ENCODE results near the gene PPP4R4.
"Not testable (repeated sequence)": the region's sequence is repeated elsewhere in the genome, so short reads cannot be mapped to it uniquely, and the experiment has no call there.

Gene PPP4R4

DNA sequence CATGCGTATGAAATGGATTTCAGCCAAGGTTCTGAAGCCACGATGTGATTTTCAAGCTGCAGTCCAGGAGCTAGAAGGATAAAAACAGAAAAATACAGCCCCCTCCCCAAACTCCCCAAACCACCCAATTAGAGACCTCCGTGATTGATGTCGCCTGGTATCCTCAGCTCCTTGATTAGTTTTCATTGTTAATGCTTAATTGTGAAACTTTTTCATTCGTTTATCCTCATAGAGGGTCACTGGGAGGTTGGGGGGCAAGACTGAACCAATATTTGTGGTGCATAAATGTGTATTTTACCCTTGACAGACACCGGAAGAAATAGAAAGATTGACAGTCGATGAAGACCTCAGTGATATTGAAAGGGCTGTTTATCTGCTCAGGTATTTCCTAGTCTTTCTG is 1.6 kb downstream of the PPP4R4 start:
- peak overlapping the region; percentile 53 for H3K4me3 ChIP-seq (ENCODE audit: low read depth, low read length)

DNA sequence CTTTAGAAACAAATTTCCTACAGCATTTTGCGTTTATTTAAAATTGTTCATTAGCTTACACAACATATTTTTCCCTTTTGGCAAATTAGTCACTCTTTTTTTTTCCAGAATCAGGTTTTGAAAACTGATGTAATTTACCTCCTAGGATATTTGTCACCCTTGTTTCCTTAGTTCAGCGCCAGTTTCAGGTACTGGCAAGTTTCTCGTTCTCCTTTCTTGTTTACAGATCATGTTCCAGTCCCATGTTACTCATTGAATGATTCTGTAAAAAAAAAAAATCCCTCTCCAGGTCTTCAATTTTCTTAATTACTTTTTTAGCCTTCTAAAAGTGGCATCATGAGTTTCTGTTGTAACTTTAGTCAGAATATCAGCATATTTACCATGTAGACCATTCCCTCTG is 2.7 kb downstream of the PPP4R4 start:
- H3K4me3 ChIP-seq (ENCODE audit: low read depth, low read length), result no peak overlapping the region

- H3K4me3 ChIP-seq (ENCODE audit: low read depth, low read length), result no peak overlapping the region
Measured at GRCh38 chr14:94177806-94178205, 3.7 kb downstream of the PPP4R4 start.

- H3K4me3 ChIP-seq (ENCODE audit: low read depth, low read length), result no peak overlapping the region
Measured at GRCh38 chr14:94179244-94179643, 5.1 kb downstream of the PPP4R4 start.

GRCh38 chr14:94180655-94181271 is 6.6 kb downstream of the PPP4R4 start:
- H3K4me3 ChIP-seq (ENCODE audit: low read depth, low read length), result no peak overlapping the region

DNA sequence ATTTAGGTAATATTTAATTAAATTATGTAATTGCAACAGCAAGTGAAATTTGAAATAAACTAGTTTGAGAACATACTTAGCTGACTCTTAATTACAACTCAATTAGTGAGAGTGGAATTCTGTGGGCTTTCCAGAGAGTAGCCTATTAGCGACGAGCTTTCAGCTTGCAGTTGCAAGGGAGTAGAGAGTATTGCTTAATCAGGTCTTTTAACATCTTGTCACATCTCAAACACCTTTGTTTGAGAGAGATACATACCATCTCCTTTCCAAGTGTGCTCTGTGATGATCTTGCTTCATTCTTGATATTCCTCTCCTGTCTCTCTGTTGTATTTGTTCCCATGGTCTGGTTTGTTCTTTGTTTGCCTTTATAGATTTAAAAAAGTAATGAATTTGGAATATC is 7.7 kb downstream of the PPP4R4 start:
- no peak overlapping the region for H3K4me3 ChIP-seq (ENCODE audit: low read depth, low read length)

- H3K4me3 ChIP-seq (ENCODE audit: low read depth, low read length), result no peak overlapping the region
Measured at GRCh38 chr14:94192536-94192935, 18.4 kb downstream of the PPP4R4 start.

DNA sequence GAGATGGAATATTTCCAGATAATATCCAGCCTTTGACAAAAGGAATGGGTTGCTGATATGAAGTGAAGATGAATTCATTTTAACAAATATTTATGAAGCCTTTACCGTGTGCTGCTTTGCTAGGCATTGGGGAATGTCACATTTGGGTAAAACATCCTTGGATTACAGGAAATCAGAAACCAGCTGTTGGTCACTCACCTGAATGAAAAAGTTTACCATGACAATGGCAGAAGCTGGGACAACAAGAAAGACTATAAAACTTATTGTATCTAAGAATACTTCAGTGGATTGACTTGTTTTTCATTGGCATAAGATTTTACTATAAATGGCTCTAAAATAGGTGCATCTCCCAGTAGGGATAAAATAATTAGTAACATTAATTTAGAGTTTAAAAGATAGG is 19.7 kb downstream of the PPP4R4 start:
- no peak overlapping the region for H3K4me3 ChIP-seq (ENCODE audit: low read depth, low read length)

- no peak overlapping the region for H3K4me3 ChIP-seq (ENCODE audit: low read depth, low read length)
Measured at GRCh38 chr14:94196057-94196456, 21.9 kb downstream of the PPP4R4 start.

DNA sequence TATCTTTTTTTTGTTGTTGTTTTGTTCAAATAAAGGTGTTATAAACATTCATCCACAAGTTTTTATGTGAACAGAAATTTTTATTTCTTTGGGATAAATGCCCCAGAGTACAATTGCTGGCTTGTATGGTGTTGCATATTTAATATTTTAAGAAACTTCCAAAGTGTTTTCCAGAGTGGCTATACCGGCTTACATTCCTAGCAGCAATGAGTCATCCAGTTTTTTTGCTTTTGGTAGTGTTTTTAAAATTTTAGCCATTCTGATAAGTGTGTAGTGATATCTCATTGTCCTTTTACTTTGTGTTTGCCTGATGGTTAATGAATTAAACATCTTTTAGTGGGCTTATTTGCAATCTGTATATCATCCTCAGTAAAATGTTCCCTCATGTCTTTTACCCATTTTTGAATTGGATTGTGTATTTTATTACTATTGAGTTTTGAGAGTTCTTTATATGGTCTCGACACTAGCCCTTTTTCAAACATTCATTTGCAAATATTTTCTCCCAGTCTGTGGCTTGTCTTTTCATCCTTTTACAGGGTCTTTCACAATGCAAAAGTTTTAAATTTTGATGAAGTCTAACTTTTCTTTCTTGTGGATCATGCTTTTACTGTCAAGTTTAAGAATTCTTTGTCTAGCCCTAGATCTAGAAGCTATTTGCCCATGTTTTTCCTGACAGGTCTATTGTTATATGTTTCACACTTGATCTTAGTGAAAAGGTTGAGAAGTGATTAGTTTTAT is 29.5 kb downstream of the PPP4R4 start:
- H3K4me3 ChIP-seq (ENCODE audit: low read depth, low read length), result no peak overlapping the region

GRCh38 chr14:94213021-94213420 is 38.9 kb downstream of the PPP4R4 start:
- no peak overlapping the region for H3K4me3 ChIP-seq (ENCODE audit: low read depth, low read length)

GRCh38 chr14:94213741-94214140 is 39.6 kb downstream of the PPP4R4 start:
- H3K4me3 ChIP-seq (ENCODE audit: low read depth, low read length), result no peak overlapping the region

- no peak overlapping the region for H3K4me3 ChIP-seq (ENCODE audit: low read depth, low read length)
Measured at GRCh38 chr14:94217116-94217515, 43.0 kb downstream of the PPP4R4 start.

- not testable (repeated sequence) for H3K4me3 ChIP-seq (ENCODE audit: low read depth, low read length)
Measured at GRCh38 chr14:94218198-94218886, 44.2 kb downstream of the PPP4R4 start.

DNA sequence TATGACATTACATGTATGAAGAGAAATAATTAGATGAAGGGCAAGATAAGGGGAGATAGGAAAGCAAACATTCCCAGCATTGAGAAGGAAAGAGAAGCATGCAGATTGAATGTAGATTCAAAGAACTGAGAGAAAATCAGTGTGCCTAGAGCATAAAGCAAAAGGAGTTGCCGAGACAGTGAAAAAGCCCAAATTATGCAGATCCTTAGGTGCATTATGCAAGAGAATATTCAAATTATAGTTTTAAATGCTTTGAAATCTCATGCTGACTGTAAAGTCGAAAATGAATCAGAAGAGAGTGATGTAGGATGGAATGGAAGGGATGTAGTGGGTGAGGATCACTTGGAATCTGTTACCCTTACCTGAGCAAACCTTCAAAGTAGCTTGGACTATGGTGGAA is 49.9 kb downstream of the PPP4R4 start:
- no peak overlapping the region for H3K4me3 ChIP-seq (ENCODE audit: low read depth, low read length)

- no peak overlapping the region for H3K4me3 ChIP-seq (ENCODE audit: low read depth, low read length)
Measured at GRCh38 chr14:94225460-94226378, 51.6 kb downstream of the PPP4R4 start.

DNA sequence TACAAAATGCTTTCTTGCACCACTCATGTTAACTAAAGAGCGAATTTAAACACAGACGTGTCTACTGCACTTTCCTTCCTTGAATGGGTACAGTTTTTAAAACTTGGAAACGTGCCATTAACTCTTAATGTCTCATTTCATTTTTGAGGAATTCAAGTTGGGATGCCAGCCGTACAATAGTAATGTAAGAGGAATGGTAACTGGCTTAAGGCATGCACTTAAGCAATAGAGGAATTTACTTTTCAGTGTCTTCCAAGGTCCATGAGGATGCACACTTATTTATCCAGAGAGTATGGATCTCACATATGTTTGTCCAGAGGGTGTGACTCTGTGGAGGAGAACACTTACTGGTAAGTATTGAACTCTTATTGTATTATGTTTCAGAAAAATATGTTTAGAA is 52.9 kb downstream of the PPP4R4 start:
- no peak overlapping the region for H3K4me3 ChIP-seq (ENCODE audit: low read depth, low read length)

GRCh38 chr14:94237046-94237445 is 62.9 kb downstream of the PPP4R4 start:
- no peak overlapping the region for H3K4me3 ChIP-seq (ENCODE audit: low read depth, low read length)

DNA sequence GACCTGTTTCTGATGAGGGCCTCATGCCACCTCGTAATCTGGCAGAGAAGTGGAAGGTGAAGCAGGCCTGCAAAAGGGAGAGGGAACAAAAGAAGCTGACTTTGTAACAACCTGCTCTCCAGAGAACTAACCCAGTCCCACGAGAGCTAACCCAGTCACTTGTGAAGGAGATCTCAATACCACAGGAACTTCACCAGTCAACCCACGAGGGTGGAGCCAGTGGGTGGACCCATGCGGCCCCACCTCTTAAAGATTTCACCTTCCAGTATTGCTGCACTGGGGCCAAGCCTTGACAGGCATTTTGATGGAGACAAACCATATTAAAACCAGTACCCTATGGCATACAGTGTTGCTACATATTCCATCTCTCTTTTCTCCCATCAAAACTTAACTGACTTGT is 63.9 kb downstream of the PPP4R4 start:
- H3K4me3 ChIP-seq (ENCODE audit: low read depth, low read length), result no peak overlapping the region

- no peak overlapping the region for H3K4me3 ChIP-seq (ENCODE audit: low read depth, low read length)
Measured at GRCh38 chr14:94239406-94239805, 65.3 kb downstream of the PPP4R4 start.

- H3K4me3 ChIP-seq (ENCODE audit: low read depth, low read length), result no peak overlapping the region
Measured at GRCh38 chr14:94244182-94244581, 70.1 kb downstream of the PPP4R4 start.
